Gastroesophageal sphincter (tissue), 4 donors: ENCODE data around the gene PALM3. TPM values are rescaled to one million over a fixed set of nuclear protein-coding genes. Genes with fewer than 3 reads are reported as not detected.
A peak's percentile ranks its signal among the peaks of the same experiment; 100 is the strongest.
"Not testable (repeated sequence)": the region's sequence is repeated elsewhere in the genome, so short reads cannot be mapped to it uniquely, and the experiment has no call there.

Experiments used
- ATAC-seq: fragments of 150-250 bp; one replicate; pipeline ENCODE4 v1.9.1; 2016; ENCODE audit warnings: mild to moderate bottlenecking, moderate library complexity
- H3K27ac ChIP-seq, 4 donors: fragments of 200-600 bp; sonication (generic) in 3 of 4; 1 replicate in 3 of 4; 2 replicates in 1 of 4; pipeline ENCODE4 v1.5.1; 2016 to 2019
- H3K27me3 ChIP-seq: fragments of 200-600 bp; sonication (generic); one replicate; pipeline ENCODE4 v1.5.1; 2019
- H3K36me3 ChIP-seq, 2 donors: fragments of 200-600 bp; sonication (generic); one replicate each; pipeline ENCODE4 v1.5.1; 2019; ENCODE audit warnings: control low read depth in 1 of 2
- H3K4me1 ChIP-seq, 3 donors: fragments of 200-600 bp; sonication (generic); 1 replicate in 2 of 3; 2 replicates in 1 of 3; pipeline ENCODE4 v1.5.1; 2016 to 2019; ENCODE audit warnings: control low read depth in 2 of 3
- H3K4me3 ChIP-seq, 2 donors: fragments of 200-600 bp; sonication (generic); one replicate each; pipeline ENCODE4 v1.5.1; 2019; ENCODE audit warnings: mild to moderate bottlenecking in 1 of 2, moderate library complexity in 1 of 2
- H3K9me3 ChIP-seq, 3 donors: fragments of 200-600 bp; sonication (generic); one replicate each; pipeline ENCODE4 v1.5.1; 2017 to 2019; ENCODE audit warnings: control low read depth in 2 of 3
- CTCF ChIP-seq, 4 experiments: fragments of 200-600 bp in 2 of 4; fragments of 450-650 bp in 2 of 4; sonication (generic) in 1 of 4; IDR thresholded peaks; one replicate each; pipeline ENCODE4 v1.5.1; 2017 to 2019; ENCODE audit warnings: antibody characterized with exemption in 4 of 4, mild to moderate bottlenecking in 2 of 4, moderate library complexity in 2 of 4
- EP300 ChIP-seq: sonication (generic); formaldehyde crosslinking; IDR thresholded peaks from one replicate; pipeline ENCODE4 v1.6.1; 2017; ENCODE audit warnings: antibody characterized with exemption, mild to moderate bottlenecking
- POLR2A ChIP-seq, 2 donors: fragments of 450-650 bp; IDR thresholded peaks; one replicate each; pipeline ENCODE4 v1.6.1; 2017; ENCODE audit warnings: antibody characterized with exemption in 2 of 2, mild to moderate bottlenecking in 2 of 2, moderate library complexity in 1 of 2
- POLR2AphosphoS5 ChIP-seq: sonication (generic); formaldehyde crosslinking; IDR thresholded peaks from one replicate; pipeline ENCODE4 v1.6.1; 2017; ENCODE audit warnings: antibody characterized with exemption
- WGBS, 2 donors: methylation state at CpG; one replicate each; pipeline ENCODE4 v1.1.5; 2018; ENCODE audit warnings: low coverage in 1 of 2; 5-methylcytosine and 5-hydroxymethylcytosine counted together
- total RNA-seq, 4 donors: library from RNA; depleted of rRNA; stranded (reverse); fragments of >200 nt; gene quantifications; one replicate each; pipeline ENCODE4 v1.1.0, GENCODE V29; 2016

Gene PALM3
- total RNA-seq, 4 donors from 2014 or later = not detected

GRCh38 chr19:14031719-14032480 lies 30.0 kb downstream of the PALM3 start, which contains the start of gene IL27RA:
Gene IL27RA (plus strand): TSS chr19:14031762. CDS start chr19:14031873, 111 bp downstream.
- WGBS, 2 donors = no CpG with 5 or more reads among the region's 63 CpGs
- H3K27ac ChIP-seq = peak within 1 kb of the TSS in 3 of 4 donors; percentile 62 to 73 (median 72)
- peak; percentile 62 for ATAC-seq

GRCh38 chr19:14030997-14031718 lies 30.7 kb downstream of the PALM3 start:
- TF ChIP-seq CTCF (IDR thresholded peaks at IDR 0.05) = no peak
- 36 to 37% methylated on average over 3 to 8 of the region's 20 CpGs for WGBS, 2 donors
- Histone ChIP-seq H3K9me3 (no peaks in the 10 kb centered on the region), H3K4me1 (peaks cover 0 to 15% (median 8%) of the 10 kb centered on the region in 3 donors), H3K27me3 (peaks cover 41% of the 10 kb centered on the region), H3K27ac (peak overlapping the region in 3 of 4 donors; percentile 62 to 73 (median 72)), H3K36me3 (no peaks in the 10 kb centered on the region), H3K4me3 (peak overlapping the region; percentile 36 to 64)
- ATAC-seq = peak; percentile 17

More at GRCh38 chr19:14031719-14032480, 30.0 kb downstream of the PALM3 start, which contains the start of gene IL27RA:
- H3K9me3 ChIP-seq = no peaks in the 10 kb centered on the region
- H3K4me3 ChIP-seq = peak within 1 kb of the TSS; percentile 36 to 64
- H3K27me3 ChIP-seq = peaks cover 41% of the 10 kb centered on the region
- peaks cover 0 to 15% (median 8%) of the 10 kb centered on the region in 3 donors for H3K4me1 ChIP-seq
- no peaks in the 10 kb centered on the region for H3K36me3 ChIP-seq
- TF ChIP-seq CTCF (IDR thresholded peaks at IDR 0.05) (peak in 3 of 4 experiments; percentile 30 to 53 (median 45)), POLR2AphosphoS5 (no peak), POLR2A (IDR thresholded peaks at IDR 0.05) (peak in 1 of 2 donors; percentile 22)

- no peak overlapping the region for H3K27ac ChIP-seq
- ATAC-seq = no peak
- no peaks in the 10 kb centered on the region for H3K9me3 ChIP-seq
- 63 to 67% methylated on average over 1 to 2 of the region's 4 CpGs for WGBS, 2 donors
- H3K4me1 ChIP-seq = peaks cover 0 to 15% (median 8%) of the 10 kb centered on the region in 3 donors
- H3K4me3 ChIP-seq = no peak overlapping the region
- no peaks in the 10 kb centered on the region for H3K36me3 ChIP-seq
- TF ChIP-seq POLR2A (IDR thresholded peaks at IDR 0.05) (no peak), CTCF (IDR thresholded peaks at IDR 0.05) (no peak), POLR2AphosphoS5 (no peak), EP300 (no peak)
- H3K27me3 ChIP-seq = peaks cover 41% of the 10 kb centered on the region
Measured at GRCh38 chr19:14028901-14029300, 33.0 kb downstream of the PALM3 start.

GRCh38 chr19:14027856-14028450 lies 33.9 kb downstream of the PALM3 start, which contains the start of gene RLN3:
Gene RLN3 (plus strand): TSS chr19:14028148. CDS start chr19:14028205, 57 bp downstream.
- 50 to 60% methylated on average over 8 to 18 of the region's 24 CpGs for WGBS, 2 donors
- TF ChIP-seq EP300 = no peak
- TF ChIP-seq POLR2AphosphoS5 = no peak
- no peak for TF ChIP-seq POLR2A (IDR thresholded peaks at IDR 0.05)
- TF ChIP-seq CTCF (IDR thresholded peaks at IDR 0.05) = no peak
- Histone ChIP-seq H3K27me3 (peaks cover 32% of the 10 kb centered on the region), H3K4me1 (peaks cover 0 to 15% (median 8%) of the 10 kb centered on the region in 3 donors), H3K27ac (no peak within 1 kb of the TSS), H3K36me3 (no peaks in the 10 kb centered on the region), H3K9me3 (no peaks in the 10 kb centered on the region), H3K4me3 (no peak within 1 kb of the TSS)
- no peak for ATAC-seq

GRCh38 chr19:14026652-14027192 lies 35.2 kb downstream of the PALM3 start:
- not testable (repeated sequence) for H3K4me3 ChIP-seq, H3K27ac ChIP-seq, H3K36me3 ChIP-seq, H3K4me1 ChIP-seq, ATAC-seq, H3K9me3 ChIP-seq
- WGBS, 2 donors = 81 to 100% methylated on average over 1 to 3 of the region's 5 CpGs
- peaks cover 26% of the 10 kb centered on the region for H3K27me3 ChIP-seq
